SJCRH30 (cell line): ENCODE measurements around the gene PRODH2. TPM values are rescaled to one million over a fixed set of nuclear protein-coding genes. Genes with fewer than 3 reads are reported as not detected.

ENCODE experiments used
- DNase-seq, 2 experiments: peaks; one replicate each; pipeline ENCODE4 v3.0.0-alpha.2; 2015 to 2020
- H3K27ac ChIP-seq: fragments of 250-450 bp; sonication (Bioruptor Pico); 2 replicates; pipeline ENCODE4 v1.5.1; 2020; ENCODE audit warnings: mild to moderate bottlenecking, moderate library complexity
- H3K27me3 ChIP-seq: fragments of 250-450 bp; sonication (Bioruptor Pico); 2 replicates; pipeline ENCODE4 v1.5.1; 2020; ENCODE audit warnings: mild to moderate bottlenecking, moderate library complexity
- H3K36me3 ChIP-seq: fragments of 250-450 bp; sonication (Bioruptor Pico); 2 replicates; pipeline ENCODE4 v1.5.1; 2020; ENCODE audit warnings: mild to moderate bottlenecking, moderate library complexity
- H3K4me1 ChIP-seq: fragments of 250-450 bp; sonication (Bioruptor Pico); 2 replicates; pipeline ENCODE4 v1.5.1; 2020; ENCODE audit warnings: mild to moderate bottlenecking, moderate library complexity
- H3K4me3 ChIP-seq: fragments of 250-450 bp; sonication (Bioruptor Pico); 2 replicates; pipeline ENCODE4 v1.5.1; 2020; ENCODE audit warnings: mild to moderate bottlenecking, moderate library complexity
- H3K9me3 ChIP-seq: fragments of 250-450 bp; sonication (Bioruptor Pico); replicated peaks from 2 replicates; pipeline ENCODE4 v1.5.1; 2020; ENCODE audit warnings: mild to moderate bottlenecking, moderate library complexity
- total RNA-seq: library from RNA; depleted of rRNA; stranded (reverse); fragments of >200 nt; shearing (Covaris generic); gene quantifications from 2 replicates; pipeline ENCODE4 v1.2.3, GENCODE V29; 2014; rRNA removed

Gene PRODH2
- not detected in 2 replicates for total RNA-seq

DNA sequence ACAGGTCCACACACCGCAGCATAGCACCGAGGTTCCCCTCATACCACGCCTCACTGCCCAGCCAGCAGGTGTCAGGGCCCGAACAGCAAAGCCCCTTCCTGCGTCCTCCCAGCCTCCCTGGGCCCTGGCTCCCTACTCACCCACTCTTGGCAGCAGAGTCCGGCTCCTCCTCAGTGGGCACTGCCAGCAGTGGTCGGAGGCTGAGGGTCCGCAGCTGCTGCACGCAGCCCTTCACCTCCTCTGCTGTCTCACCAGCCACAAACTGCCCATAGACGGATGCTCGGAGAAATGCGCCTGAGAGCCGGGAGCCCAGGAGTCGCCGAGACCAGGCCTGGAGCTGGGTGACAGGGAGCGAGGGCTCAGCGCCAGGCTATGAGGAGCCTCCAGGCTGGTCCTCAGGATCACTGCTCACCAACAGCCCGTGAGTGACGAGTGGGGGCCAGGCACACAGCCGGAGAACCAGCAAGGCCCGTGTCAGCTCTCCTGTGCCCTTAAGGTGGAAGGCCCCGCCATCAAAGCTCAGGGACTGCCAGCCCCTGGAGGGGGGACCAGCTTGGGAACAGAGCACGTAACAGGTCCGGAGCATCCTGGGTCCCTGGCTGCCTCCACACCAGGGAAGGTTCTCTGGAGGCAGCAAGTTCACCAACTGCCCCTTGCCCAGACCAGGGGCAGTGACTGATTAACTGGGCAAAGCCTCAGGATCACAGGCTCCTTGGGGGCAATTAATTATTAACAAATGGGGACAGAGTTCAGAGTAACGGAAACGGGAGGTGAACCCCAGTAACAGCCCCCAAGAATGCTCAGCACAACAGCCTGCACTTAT is at the start of gene PRODH2:
Gene PRODH2 (minus strand): TSS at position 626 of the 823 bp plus-strand sequence. CDS start 40 bp downstream, at position 586.
- H3K4me3 ChIP-seq, result no peak within 1 kb of the TSS
- H3K36me3 ChIP-seq, result no peaks in the 10 kb centered on the region
- H3K27ac ChIP-seq, result no peak within 1 kb of the TSS
- no peak for DNase-seq
- H3K4me1 ChIP-seq, result no peaks in the 10 kb centered on the region
- no peaks in the 10 kb centered on the region for H3K9me3 ChIP-seq
- H3K27me3 ChIP-seq, result peaks cover 18% of the 10 kb centered on the region; the same call in 1 of the 2 replicates

- Histone ChIP-seq H3K9me3 (no peaks in the 10 kb centered on the region), H3K4me3 (no peak overlapping the region), H3K36me3 (no peaks in the 10 kb centered on the region), H3K4me1 (no peaks in the 10 kb centered on the region), H3K27ac (no peak overlapping the region), H3K27me3 (peaks cover 28% of the 10 kb centered on the region)
- DNase-seq, result no peak
Observed at GRCh38 chr19:35861640-35862160, 49.1 kb upstream of the PRODH2 start.

- Histone ChIP-seq H3K36me3 (no peaks in the 10 kb centered on the region), H3K4me1 (no peaks in the 10 kb centered on the region), H3K9me3 (no peaks in the 10 kb centered on the region), H3K4me3 (no peak overlapping the region), H3K27me3 (peaks cover 35% of the 10 kb centered on the region), H3K27ac (no peak overlapping the region)
- no peak for DNase-seq
Observed at GRCh38 chr19:35860818-35861639, 48.4 kb upstream of the PRODH2 start.

DNA sequence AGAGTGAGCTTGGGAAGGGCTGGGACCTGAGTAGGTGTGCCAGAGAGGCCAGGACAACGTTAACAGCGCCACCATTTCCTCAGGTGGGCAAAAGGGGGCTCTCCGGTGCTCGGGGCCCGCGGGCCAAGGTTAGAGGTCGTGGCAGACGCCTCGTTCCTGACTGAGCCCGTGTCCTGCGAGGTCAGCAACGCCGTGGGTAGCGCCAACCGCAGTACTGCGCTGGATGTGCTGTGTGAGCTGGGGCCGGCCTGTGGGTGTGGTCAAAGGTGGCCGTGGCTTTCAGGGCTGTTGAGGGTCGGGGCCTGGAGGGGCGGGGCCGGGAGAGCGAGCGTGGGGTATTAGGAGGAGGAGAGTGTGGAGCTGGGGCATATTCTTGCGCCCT is 47.8 kb upstream of the PRODH2 start:
- Histone ChIP-seq H3K27ac (no peak overlapping the region), H3K36me3 (no peaks in the 10 kb centered on the region), H3K4me3 (no peak overlapping the region), H3K9me3 (no peaks in the 10 kb centered on the region), H3K4me1 (no peaks in the 10 kb centered on the region), H3K27me3 (peaks cover 41% of the 10 kb centered on the region)
- no peak for DNase-seq

DNA sequence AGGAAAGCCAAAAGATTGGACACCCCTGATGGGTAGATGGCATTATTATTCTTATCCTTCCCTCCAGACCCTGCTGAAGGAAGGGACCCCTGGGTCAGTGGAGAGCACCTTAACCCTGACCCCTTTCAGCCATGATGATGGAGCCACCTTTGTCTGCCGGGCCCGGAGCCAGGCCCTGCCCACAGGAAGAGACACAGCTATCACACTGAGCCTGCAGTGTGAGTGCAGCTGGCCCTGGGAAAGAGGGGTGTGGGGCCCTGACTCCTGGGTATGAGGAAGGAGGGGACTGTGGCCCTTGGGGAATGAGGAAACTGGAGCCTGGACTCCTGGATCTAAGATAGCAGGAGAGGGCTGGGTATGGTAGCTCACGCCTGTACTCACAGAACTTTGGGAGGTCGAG is 46.8 kb upstream of the PRODH2 start:
- no peak overlapping the region for H3K27ac ChIP-seq
- H3K27me3 ChIP-seq, result peaks cover 51% of the 10 kb centered on the region
- no peak overlapping the region for H3K4me3 ChIP-seq
- DNase-seq, result no peak
- no peaks in the 10 kb centered on the region for H3K36me3 ChIP-seq
- H3K9me3 ChIP-seq, result no peaks in the 10 kb centered on the region
- no peaks in the 10 kb centered on the region for H3K4me1 ChIP-seq

- no peak overlapping the region for H3K4me3 ChIP-seq
- no peak overlapping the region for H3K27ac ChIP-seq
- H3K9me3 ChIP-seq, result no peaks in the 10 kb centered on the region
- DNase-seq, result no peak
- no peaks in the 10 kb centered on the region for H3K4me1 ChIP-seq
- H3K27me3 ChIP-seq, result peaks cover 59% of the 10 kb centered on the region
- H3K36me3 ChIP-seq, result no peaks in the 10 kb centered on the region
Observed at GRCh38 chr19:35858311-35858710, 45.7 kb upstream of the PRODH2 start.

GRCh38 chr19:35856546-35857149 is 44.0 kb upstream of the PRODH2 start, which contains the start of gene KIRREL2:
Gene KIRREL2 (plus strand): TSS chr19:35856911. CDS start chr19:35857120, 209 bp downstream.
- H3K36me3 ChIP-seq, result no peaks in the 10 kb centered on the region
- H3K4me3 ChIP-seq, result no peak within 1 kb of the TSS
- no peaks in the 10 kb centered on the region for H3K4me1 ChIP-seq
- DNase-seq, result no peak
- H3K9me3 ChIP-seq, result no peaks in the 10 kb centered on the region
- H3K27ac ChIP-seq, result no peak within 1 kb of the TSS
- H3K27me3 ChIP-seq, result peaks cover 60% of the 10 kb centered on the region

DNA sequence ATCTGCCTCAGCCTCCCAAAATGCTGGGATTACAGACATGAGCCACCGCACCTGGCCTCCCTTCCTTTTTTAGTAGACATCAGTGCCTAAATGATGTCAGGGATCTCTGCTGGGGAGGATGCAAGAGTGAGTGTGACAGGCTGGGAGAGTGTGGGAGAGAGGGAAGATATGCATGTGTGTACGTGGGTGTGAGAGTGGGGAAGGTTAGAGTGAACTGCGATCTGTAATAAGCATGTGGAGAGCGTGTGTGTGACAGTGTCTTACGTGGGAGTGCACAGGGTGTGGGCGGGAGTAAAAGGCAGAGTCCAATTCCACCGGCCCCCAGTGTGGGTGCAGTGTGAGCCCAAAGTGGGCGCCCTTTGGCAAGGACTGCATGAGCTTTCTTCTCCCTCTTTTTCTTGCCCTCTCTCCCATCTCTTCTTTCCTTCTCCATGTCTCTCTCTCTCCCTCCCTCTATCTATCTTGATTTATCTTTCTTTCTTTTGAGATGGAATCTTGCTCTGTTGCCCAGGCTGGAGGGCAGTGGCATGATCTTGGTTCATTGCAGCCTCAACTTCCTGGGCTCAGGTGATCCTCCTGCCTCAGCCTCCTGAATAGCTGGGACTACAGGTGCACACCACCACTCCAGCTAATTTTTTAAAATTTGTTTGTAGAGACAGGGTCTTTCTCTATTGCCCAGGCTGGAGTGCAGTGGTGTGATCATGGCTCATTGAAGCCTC is 40.6 kb upstream of the PRODH2 start:
- no peaks in the 10 kb centered on the region for H3K36me3 ChIP-seq
- peaks cover 66% of the 10 kb centered on the region for H3K27me3 ChIP-seq
- no peaks in the 10 kb centered on the region for H3K9me3 ChIP-seq
- H3K4me1 ChIP-seq, result no peaks in the 10 kb centered on the region
- DNase-seq, result no peak
- H3K27ac ChIP-seq, result no peak overlapping the region
- H3K4me3 ChIP-seq, result no peak overlapping the region

GRCh38 chr19:35852029-35852780 is 39.6 kb upstream of the PRODH2 start, which contains the start of gene NPHS1:
Gene NPHS1 (minus strand): TSS chr19:35852504. CDS start chr19:35851837, 667 bp downstream.
- H3K27ac ChIP-seq, result no peak within 1 kb of the TSS
- H3K4me1 ChIP-seq, result no peaks in the 10 kb centered on the region
- H3K36me3 ChIP-seq, result no peaks in the 10 kb centered on the region
- H3K9me3 ChIP-seq, result no peaks in the 10 kb centered on the region
- H3K4me3 ChIP-seq, result no peak within 1 kb of the TSS
- H3K27me3 ChIP-seq, result peaks cover 67% of the 10 kb centered on the region
- no peak for DNase-seq

DNA sequence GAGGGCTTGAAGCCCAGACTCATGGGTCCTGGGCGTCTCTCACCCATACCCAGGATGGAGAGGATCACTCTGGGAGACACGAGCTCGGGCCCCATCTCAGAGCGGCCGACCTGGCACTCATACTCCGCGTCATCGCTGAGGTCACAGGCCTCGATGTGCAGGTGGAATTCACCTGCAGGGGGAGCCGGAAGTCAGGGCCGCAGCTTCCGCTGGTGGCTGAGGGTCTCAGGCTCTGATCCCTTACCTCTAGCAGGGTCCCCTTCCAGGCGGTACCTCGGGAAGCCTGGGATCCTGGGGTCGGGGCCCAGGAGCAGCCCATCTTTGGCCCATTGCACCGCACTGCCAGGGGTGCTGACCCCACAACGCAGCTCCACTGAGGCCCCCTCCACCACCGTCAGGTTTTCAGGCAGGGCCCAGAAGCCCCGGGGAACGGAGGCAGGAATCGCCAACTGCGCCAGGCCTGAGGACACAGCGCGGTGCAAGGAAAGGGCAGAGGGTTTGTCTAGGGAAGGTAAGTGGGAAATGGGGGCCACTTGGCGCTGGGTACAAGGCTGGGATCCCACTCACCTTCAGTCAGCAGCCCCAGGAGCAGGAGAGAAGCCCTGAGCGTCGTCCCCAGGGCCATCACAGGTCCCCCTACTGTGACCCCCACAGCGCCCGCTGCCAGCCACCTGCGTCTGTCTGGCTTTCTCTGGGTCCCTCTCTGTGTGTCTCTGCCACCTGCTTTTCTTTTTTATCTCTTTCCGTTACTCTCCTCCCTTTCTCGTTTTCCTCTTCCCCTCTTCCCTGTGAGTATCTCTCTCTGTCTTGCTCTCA is 38.8 kb upstream of the PRODH2 start:
- DNase-seq, result no peak
- Histone ChIP-seq H3K36me3 (no peaks in the 10 kb centered on the region), H3K4me1 (no peaks in the 10 kb centered on the region), H3K9me3 (no peaks in the 10 kb centered on the region), H3K27ac (no peak overlapping the region), H3K4me3 (no peak overlapping the region), H3K27me3 (peaks cover 59% of the 10 kb centered on the region)

DNA sequence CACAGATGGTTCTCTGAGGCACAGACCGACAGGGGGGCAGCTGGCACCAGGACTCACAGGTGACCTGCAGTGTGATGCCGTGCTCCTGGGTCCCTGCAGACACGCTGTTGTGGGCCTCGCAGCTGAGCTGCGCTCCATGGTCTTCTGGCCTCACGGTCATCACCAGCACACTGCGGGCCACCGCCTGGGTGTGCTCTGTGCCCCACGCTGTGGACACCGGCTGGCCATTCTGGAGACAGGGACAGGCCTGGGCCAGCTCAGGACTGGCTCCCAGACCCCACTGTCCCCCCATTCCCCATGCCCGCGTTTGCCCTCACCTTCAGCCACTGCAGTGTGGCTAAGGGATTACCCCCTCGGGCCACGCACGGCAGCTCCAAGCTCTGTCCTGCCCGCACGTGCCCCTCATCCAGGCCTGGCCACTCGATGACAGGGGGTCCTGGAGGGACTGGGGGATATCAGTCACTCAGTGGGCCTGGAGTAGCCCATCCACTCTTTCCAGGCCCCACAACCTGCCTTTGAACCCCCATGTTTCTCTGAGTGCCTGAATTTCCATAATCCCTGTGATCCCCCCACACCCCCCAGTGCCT is 36.4 kb upstream of the PRODH2 start:
- DNase-seq, result no peak
- no peaks in the 10 kb centered on the region for H3K9me3 ChIP-seq
- H3K4me3 ChIP-seq, result no peak overlapping the region
- peaks cover 35% of the 10 kb centered on the region for H3K27me3 ChIP-seq
- no peak overlapping the region for H3K27ac ChIP-seq
- no peaks in the 10 kb centered on the region for H3K4me1 ChIP-seq
- H3K36me3 ChIP-seq, result no peaks in the 10 kb centered on the region

- H3K4me1 ChIP-seq, result no peaks in the 10 kb centered on the region
- H3K36me3 ChIP-seq, result no peaks in the 10 kb centered on the region
- H3K27ac ChIP-seq, result no peak overlapping the region
- no peak overlapping the region for H3K4me3 ChIP-seq
- no peak for DNase-seq
- peaks cover 33% of the 10 kb centered on the region for H3K27me3 ChIP-seq
- H3K9me3 ChIP-seq, result no peaks in the 10 kb centered on the region
Observed at GRCh38 chr19:35848486-35848885, 35.8 kb upstream of the PRODH2 start.

GRCh38 chr19:35847911-35848310 is 35.3 kb upstream of the PRODH2 start:
- Histone ChIP-seq H3K4me3 (no peak overlapping the region), H3K9me3 (no peaks in the 10 kb centered on the region), H3K36me3 (no peaks in the 10 kb centered on the region), H3K4me1 (no peaks in the 10 kb centered on the region), H3K27me3 (peaks cover 27% of the 10 kb centered on the region), H3K27ac (no peak overlapping the region)
- DNase-seq, result no peak
